GM12874 (cell line): ENCODE measurements around the gene CPNE4.

ENCODE experiments used
- CTCF ChIP-seq: IDR thresholded peaks from 2 replicates; pipeline ENCODE4 v1.5.1; 2011; ENCODE audit warnings: low read depth, mild to moderate bottlenecking, control low read depth, low read length, moderate library complexity; ENCODE audit not compliant: insufficient read depth

The CPNE4 gene

GRCh38 chr3:131568460-131568859 is 466.4 kb downstream of the CPNE4 start:
- no peak for TF ChIP-seq CTCF

GRCh38 chr3:131564812-131565211 is 470.0 kb downstream of the CPNE4 start:
- TF ChIP-seq CTCF, result no peak

GRCh38 chr3:131561511-131561910 is 473.3 kb downstream of the CPNE4 start:
- TF ChIP-seq CTCF, result no peak

- TF ChIP-seq CTCF, result no peak
Observed at GRCh38 chr3:131560795-131561194, 474.0 kb downstream of the CPNE4 start.

- no peak for TF ChIP-seq CTCF
Observed at GRCh38 chr3:131555456-131555855, 479.4 kb downstream of the CPNE4 start.

- no peak for TF ChIP-seq CTCF
Observed at GRCh38 chr3:131553495-131554247, 481.1 kb downstream of the CPNE4 start.

- TF ChIP-seq CTCF, result no peak
Observed at GRCh38 chr3:131551761-131552160, 483.1 kb downstream of the CPNE4 start.
